Measurements from ENCODE around the gene MBNL1. TPM values are rescaled to one million over a fixed set of nuclear protein-coding genes. Genes with fewer than 3 reads are reported as not detected.

MBNL1 gene
- total RNA-seq, 2 donors from 2014 or later, result 149 to 191 TPM

GRCh38 chr3:152298393-152299248, 29.9 kb downstream of the MBNL1 start:
- peak; percentile 74 for DNase-seq
- no peaks in the 10 kb centered on the region for H3K27me3 ChIP-seq
- peaks cover 3% of the 10 kb centered on the region for H3K4me1 ChIP-seq
- H3K9me3 ChIP-seq, result no peaks in the 10 kb centered on the region
- peak overlapping the region; percentile 31 to 70 for H3K9ac ChIP-seq (ENCODE audit: low read depth in 2 of 2, low read length in 2 of 2)
- intact Hi-C loops (cut with DNase I), result no loop called here
- TF ChIP-seq CTCF (IDR thresholded peaks at IDR 0.05), result no peak
- H3K36me3 ChIP-seq, result no peaks in the 10 kb centered on the region
- H3K4me3 ChIP-seq, result peak overlapping the region; percentile 29
- peak overlapping the region; percentile 81 for H3K27ac ChIP-seq

- peak overlapping the region; percentile 81 for H3K27ac ChIP-seq
- no peaks in the 10 kb centered on the region for H3K27me3 ChIP-seq
- H3K9ac ChIP-seq (ENCODE audit: low read depth in 2 of 2, low read length in 2 of 2), result peak overlapping the region; percentile 31 to 70
- no peaks in the 10 kb centered on the region for H3K9me3 ChIP-seq
- TF ChIP-seq CTCF (IDR thresholded peaks at IDR 0.05), result no peak
- peaks cover 3% of the 10 kb centered on the region for H3K4me1 ChIP-seq
- DNase-seq, result no peak
- H3K4me3 ChIP-seq, result peak overlapping the region; percentile 29
- no peaks in the 10 kb centered on the region for H3K36me3 ChIP-seq
- intact Hi-C loops (cut with DNase I), result no loop called here
Observed at GRCh38 chr3:152299249-152299976, 30.7 kb downstream of the MBNL1 start.

DNA sequence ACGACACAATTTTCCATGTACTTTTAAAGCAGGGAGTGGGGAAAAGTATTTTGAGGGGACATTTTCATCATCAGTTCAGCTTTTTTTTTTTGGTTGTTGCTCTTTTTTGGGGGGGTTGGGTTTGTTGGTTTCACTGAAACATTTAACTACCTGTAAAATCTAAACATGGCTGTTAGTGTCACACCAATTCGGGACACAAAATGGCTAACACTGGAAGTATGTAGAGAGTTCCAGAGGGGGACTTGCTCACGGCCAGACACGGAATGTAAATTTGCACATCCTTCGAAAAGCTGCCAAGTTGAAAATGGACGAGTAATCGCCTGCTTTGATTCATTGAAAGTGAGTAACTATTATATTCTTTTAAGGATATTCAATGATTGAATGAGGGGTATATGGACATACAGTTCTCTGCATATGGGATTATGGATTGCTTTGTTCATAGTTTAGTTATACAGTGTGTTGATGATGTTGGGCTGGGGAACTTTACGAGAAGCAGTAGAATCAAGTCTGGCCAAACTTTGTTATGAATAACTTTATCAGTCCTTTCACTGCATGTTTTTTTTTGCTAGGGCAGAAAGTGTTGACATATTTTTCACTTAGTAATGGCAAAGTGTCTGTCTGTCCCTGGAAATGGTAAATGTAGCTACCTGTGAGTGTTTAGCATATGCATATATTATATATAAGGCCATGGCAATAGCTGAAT, 31.5 kb downstream of the MBNL1 start:
- intact Hi-C loops (cut with DNase I), result no loop called here
- no peaks in the 10 kb centered on the region for H3K27me3 ChIP-seq
- H3K4me1 ChIP-seq, result peaks cover 3% of the 10 kb centered on the region
- no peak for TF ChIP-seq CTCF (IDR thresholded peaks at IDR 0.05)
- H3K4me3 ChIP-seq, result no peak overlapping the region
- no peak overlapping the region for H3K9ac ChIP-seq (ENCODE audit: low read depth in 2 of 2, low read length in 2 of 2)
- DNase-seq, result no peak
- no peaks in the 10 kb centered on the region for H3K36me3 ChIP-seq
- no peak overlapping the region for H3K27ac ChIP-seq
- H3K9me3 ChIP-seq, result no peaks in the 10 kb centered on the region

DNA sequence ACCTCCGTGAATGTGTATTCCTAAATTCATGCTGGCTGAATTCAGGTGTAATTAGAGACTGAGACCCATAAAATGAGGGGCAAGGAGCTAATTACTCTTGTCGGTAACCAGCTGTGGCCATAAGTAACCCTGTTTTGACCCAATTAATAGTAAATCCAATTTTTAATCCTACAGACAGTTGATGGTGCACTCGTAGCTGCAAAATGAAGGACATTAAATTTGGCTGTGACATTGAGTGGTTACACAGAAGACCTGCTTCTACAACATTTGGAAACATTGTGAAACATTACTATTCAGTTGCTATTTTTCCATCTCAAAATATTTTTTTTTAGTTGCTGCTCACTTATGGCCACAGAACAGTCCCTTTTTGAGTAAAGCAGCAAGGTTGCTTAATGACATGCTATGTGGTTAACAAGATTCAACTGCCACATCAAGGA, 33.0 kb downstream of the MBNL1 start:
- Histone ChIP-seq H3K27me3 (no peaks in the 10 kb centered on the region), H3K9me3 (no peaks in the 10 kb centered on the region), H3K9ac (ENCODE audit: low read depth in 2 of 2, low read length in 2 of 2) (no peak overlapping the region), H3K36me3 (no peaks in the 10 kb centered on the region), H3K27ac (no peak overlapping the region), H3K4me3 (no peak overlapping the region), H3K4me1 (peaks cover 3% of the 10 kb centered on the region)
- intact Hi-C loops (cut with DNase I), result no loop called here
- no peak for TF ChIP-seq CTCF (IDR thresholded peaks at IDR 0.05)
- no peak for DNase-seq

- DNase-seq, result no peak
- Histone ChIP-seq H3K4me3 (no peak overlapping the region), H3K27ac (no peak overlapping the region), H3K4me1 (peaks cover 3% of the 10 kb centered on the region), H3K27me3 (no peaks in the 10 kb centered on the region), H3K9me3 (no peaks in the 10 kb centered on the region), H3K9ac (ENCODE audit: low read depth in 2 of 2, low read length in 2 of 2) (no peak overlapping the region), H3K36me3 (no peaks in the 10 kb centered on the region)
- no peak for TF ChIP-seq CTCF (IDR thresholded peaks at IDR 0.05)
- intact Hi-C loops (cut with DNase I), result no loop called here
Observed at GRCh38 chr3:152302521-152303021, 33.8 kb downstream of the MBNL1 start.
